HG02840 (cell line): ENCODE data around the gene FLNB.

ENCODE experiments used
- ATAC-seq: cut with Tn5 transposase; IDR thresholded peaks from one replicate; pipeline ENCODE4 v1.9.1; 2021; ENCODE audit warnings: mild to moderate bottlenecking, moderate library complexity, moderate number of reproducible peaks; ENCODE audit not compliant: unreplicated experiment, low FRiP score

The FLNB gene

GRCh38 chr3:58102390-58102750 lies 94.1 kb downstream of the FLNB start:
- ATAC-seq, result no peak

- ATAC-seq, result no peak
Measured at GRCh38 chr3:58102976-58103451, 94.8 kb downstream of the FLNB start.

GRCh38 chr3:58104151-58104550 lies 95.9 kb downstream of the FLNB start:
- ATAC-seq, result no peak

- ATAC-seq, result no peak
Measured at GRCh38 chr3:58104712-58105111, 96.5 kb downstream of the FLNB start.

- ATAC-seq, result no peak
Measured at GRCh38 chr3:58105196-58105595, 97.0 kb downstream of the FLNB start.

- no peak for ATAC-seq
Measured at GRCh38 chr3:58106061-58106460, 97.8 kb downstream of the FLNB start.

GRCh38 chr3:58106640-58107039 lies 98.4 kb downstream of the FLNB start:
- ATAC-seq, result no peak

GRCh38 chr3:58107597-58107996 lies 99.4 kb downstream of the FLNB start:
- no peak for ATAC-seq

GRCh38 chr3:58109752-58110151 lies 101.5 kb downstream of the FLNB start:
- ATAC-seq, result no peak

- ATAC-seq, result no peak
Measured at GRCh38 chr3:58111513-58112184, 103.4 kb downstream of the FLNB start.

- ATAC-seq, result no peak
Measured at GRCh38 chr3:58112185-58112535, 103.9 kb downstream of the FLNB start.

GRCh38 chr3:58115175-58115574 lies 107.0 kb downstream of the FLNB start:
- no peak for ATAC-seq

GRCh38 chr3:58116161-58116955 lies 108.1 kb downstream of the FLNB start:
- ATAC-seq, result peak; percentile 50

GRCh38 chr3:58116985-58117384 lies 108.8 kb downstream of the FLNB start:
- ATAC-seq, result peak; percentile 12

GRCh38 chr3:58117561-58118181 lies 109.4 kb downstream of the FLNB start:
- no peak for ATAC-seq

- no peak for ATAC-seq
Measured at GRCh38 chr3:58119186-58119585, 111.0 kb downstream of the FLNB start.

- ATAC-seq, result no peak
Measured at GRCh38 chr3:58120075-58120812, 112.0 kb downstream of the FLNB start.

GRCh38 chr3:58121183-58121582 lies 113.0 kb downstream of the FLNB start:
- ATAC-seq, result no peak

- no peak for ATAC-seq
Measured at GRCh38 chr3:58122936-58123700, 114.9 kb downstream of the FLNB start.

GRCh38 chr3:58124387-58124786 lies 116.2 kb downstream of the FLNB start:
- ATAC-seq, result no peak
